Osteoblast (primary cell): ENCODE measurements around the gene ITGA6. TPM values are rescaled to one million over a fixed set of nuclear protein-coding genes. Genes with fewer than 3 reads are reported as not detected.

Source experiments
- DNase-seq: peaks from one replicate; pipeline ENCODE4 v3.0.0; 2011; ENCODE audit warnings: low spot score, mixed read lengths; ENCODE audit not compliant: insufficient read length; ENCODE audit errors: missing footprints
- H2AFZ ChIP-seq: 2 replicates; pipeline ENCODE4 v1.6.0; 2011; ENCODE audit warnings: mild to moderate bottlenecking, low read length
- H3K27ac ChIP-seq: 2 replicates; pipeline ENCODE4 v1.5.1; 2011; ENCODE audit warnings: mild to moderate bottlenecking, low read depth, low read length, moderate library complexity
- H3K27me3 ChIP-seq: 2 replicates; pipeline ENCODE4 v1.6.0; 2012; ENCODE audit warnings: mild to moderate bottlenecking, control low read depth, inconsistent platforms, low read length, moderate library complexity; ENCODE audit not compliant: insufficient read depth
- H3K36me3 ChIP-seq: 2 replicates; pipeline ENCODE4 v1.5.1; 2011; ENCODE audit warnings: mild to moderate bottlenecking, low read length, control low read depth, moderate library complexity; ENCODE audit not compliant: insufficient read depth
- H3K4me1 ChIP-seq: 2 replicates; pipeline ENCODE4 v1.5.1; 2011; ENCODE audit warnings: mild to moderate bottlenecking, low read length, control low read depth, moderate library complexity; ENCODE audit not compliant: insufficient read depth
- H3K4me2 ChIP-seq: 2 replicates; pipeline ENCODE4 v1.6.0; 2011; ENCODE audit warnings: mild to moderate bottlenecking, low read length; ENCODE audit not compliant: insufficient read depth
- H3K4me3 ChIP-seq: fragments of 200-600 bp; sonication (generic); 3 replicates; pipeline ENCODE4 v1.5.1; 2012; ENCODE audit warnings: mild to moderate bottlenecking, low read length, inconsistent platforms; ENCODE audit not compliant: insufficient read depth
- H3K79me2 ChIP-seq: 2 replicates; pipeline ENCODE4 v1.6.0; 2012; ENCODE audit warnings: mild to moderate bottlenecking, low read length, control low read depth, inconsistent platforms; ENCODE audit not compliant: insufficient read depth
- H3K9me3 ChIP-seq: 2 replicates; pipeline ENCODE4 v1.5.1; 2011; ENCODE audit warnings: low read depth, low read length, control low read depth
- H4K20me1 ChIP-seq: 2 replicates; pipeline ENCODE4 v1.6.0; 2012; ENCODE audit warnings: mild to moderate bottlenecking, low read length, control low read depth; ENCODE audit not compliant: insufficient read depth
- total RNA-seq: library from RNA; depleted of rRNA; stranded (reverse); fragments of >200 nt; gene quantifications from 2 replicates; pipeline ENCODE4 v1.2.3, GENCODE V29; 2012
- TF ChIP-seq, protein P1 (sequence below): IDR thresholded peaks from 2 replicates; pipeline ENCODE4 v1.5.1; 2011; ENCODE audit warnings: mild to moderate bottlenecking, low read depth, low read length, moderate library complexity; ENCODE audit errors: extremely low read depth

ITGA6 gene
- total RNA-seq, 1 donor = 9.0 TPM

DNA sequence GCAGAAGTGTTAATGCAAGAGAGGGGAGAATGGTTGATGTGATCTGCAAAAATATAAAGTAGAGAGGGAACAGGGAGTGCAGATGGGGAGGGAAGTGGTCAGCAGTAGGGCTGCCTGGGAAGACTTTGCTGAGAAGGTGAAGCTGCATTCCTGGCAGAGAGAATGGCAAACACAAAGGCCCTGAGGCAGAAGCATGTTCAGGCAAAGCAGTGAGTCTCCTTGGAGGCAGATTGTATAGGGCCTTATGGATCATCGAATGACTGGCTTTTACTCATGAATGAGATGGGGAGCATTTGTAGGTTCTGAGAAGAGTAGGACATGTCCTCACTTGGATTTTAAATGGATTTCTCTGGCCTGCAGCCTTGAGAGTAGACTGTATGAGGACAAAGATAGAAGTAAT lies 9.5 kb downstream of the ITGA6 start:
- Histone ChIP-seq H3K4me2 (no peak overlapping the region), H2AFZ (no peak overlapping the region), H3K4me1 (peaks cover 16% of the 10 kb centered on the region), H3K79me2 (no peaks in the 10 kb centered on the region), H3K36me3 (no peaks in the 10 kb centered on the region), H3K9me3 (no peaks in the 10 kb centered on the region), H3K4me3 (no peak overlapping the region), H4K20me1 (no peaks in the 10 kb centered on the region), H3K27ac (no peak overlapping the region), H3K27me3 (no peaks in the 10 kb centered on the region)
- DNase-seq = no peak
- TF ChIP-seq, protein P1, sequence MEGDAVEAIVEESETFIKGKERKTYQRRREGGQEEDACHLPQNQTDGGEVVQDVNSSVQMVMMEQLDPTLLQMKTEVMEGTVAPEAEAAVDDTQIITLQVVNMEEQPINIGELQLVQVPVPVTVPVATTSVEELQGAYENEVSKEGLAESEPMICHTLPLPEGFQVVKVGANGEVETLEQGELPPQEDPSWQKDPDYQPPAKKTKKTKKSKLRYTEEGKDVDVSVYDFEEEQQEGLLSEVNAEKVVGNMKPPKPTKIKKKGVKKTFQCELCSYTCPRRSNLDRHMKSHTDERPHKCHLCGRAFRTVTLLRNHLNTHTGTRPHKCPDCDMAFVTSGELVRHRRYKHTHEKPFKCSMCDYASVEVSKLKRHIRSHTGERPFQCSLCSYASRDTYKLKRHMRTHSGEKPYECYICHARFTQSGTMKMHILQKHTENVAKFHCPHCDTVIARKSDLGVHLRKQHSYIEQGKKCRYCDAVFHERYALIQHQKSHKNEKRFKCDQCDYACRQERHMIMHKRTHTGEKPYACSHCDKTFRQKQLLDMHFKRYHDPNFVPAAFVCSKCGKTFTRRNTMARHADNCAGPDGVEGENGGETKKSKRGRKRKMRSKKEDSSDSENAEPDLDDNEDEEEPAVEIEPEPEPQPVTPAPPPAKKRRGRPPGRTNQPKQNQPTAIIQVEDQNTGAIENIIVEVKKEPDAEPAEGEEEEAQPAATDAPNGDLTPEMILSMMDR = no peak

DNA sequence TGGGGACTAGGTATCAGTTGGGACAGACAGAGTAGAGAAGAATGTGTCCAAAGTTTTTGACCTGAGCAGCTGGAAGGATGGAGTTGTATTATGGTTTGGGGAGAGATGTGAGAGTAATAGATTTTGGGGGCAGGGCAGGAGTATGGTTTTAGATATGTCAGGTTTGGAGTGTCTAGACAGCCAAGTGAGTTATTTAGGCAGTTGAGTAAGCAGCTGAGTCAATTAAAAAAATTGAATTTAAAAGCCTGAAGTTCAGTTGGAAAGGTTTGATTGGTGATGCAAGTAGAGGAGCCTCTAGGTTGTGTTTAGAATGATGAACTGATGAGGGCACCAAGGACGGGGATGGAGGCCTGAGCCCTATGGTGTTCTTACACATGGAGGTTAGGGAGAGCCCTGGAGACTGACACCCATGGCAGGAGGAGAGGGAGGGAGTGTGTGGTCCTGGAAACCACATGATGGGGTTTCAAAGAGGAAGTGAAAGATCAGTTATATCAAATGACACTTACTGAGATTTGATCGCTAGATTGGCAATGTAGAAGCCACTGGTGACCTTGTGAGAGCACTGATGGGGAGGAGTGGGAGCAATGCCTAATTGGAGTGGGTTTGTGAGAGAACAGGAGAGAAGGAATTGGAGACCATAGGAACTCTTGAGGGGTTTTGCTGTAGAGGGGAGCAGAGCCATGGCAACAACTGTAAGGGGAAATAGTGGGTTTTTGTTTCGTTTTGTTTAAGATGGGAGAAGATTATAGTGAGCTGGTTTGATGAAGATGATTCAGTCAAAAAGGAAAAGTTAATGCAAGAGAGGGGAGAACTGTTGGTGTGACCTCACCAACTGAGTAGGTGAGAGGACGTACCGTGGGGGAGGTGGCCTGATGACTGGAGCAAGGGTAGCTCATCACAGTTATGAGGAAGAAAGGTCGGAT lies 10.3 kb downstream of the ITGA6 start:
- Histone ChIP-seq H3K36me3 (no peaks in the 10 kb centered on the region), H3K27me3 (no peaks in the 10 kb centered on the region), H3K4me3 (no peak overlapping the region), H2AFZ (no peak overlapping the region), H3K9me3 (no peaks in the 10 kb centered on the region), H3K4me1 (peaks cover 22% of the 10 kb centered on the region), H3K79me2 (no peaks in the 10 kb centered on the region), H4K20me1 (no peaks in the 10 kb centered on the region), H3K27ac (no peak overlapping the region), H3K4me2 (no peak overlapping the region)
- no peak for DNase-seq
- TF ChIP-seq, protein P1 = no peak

DNA sequence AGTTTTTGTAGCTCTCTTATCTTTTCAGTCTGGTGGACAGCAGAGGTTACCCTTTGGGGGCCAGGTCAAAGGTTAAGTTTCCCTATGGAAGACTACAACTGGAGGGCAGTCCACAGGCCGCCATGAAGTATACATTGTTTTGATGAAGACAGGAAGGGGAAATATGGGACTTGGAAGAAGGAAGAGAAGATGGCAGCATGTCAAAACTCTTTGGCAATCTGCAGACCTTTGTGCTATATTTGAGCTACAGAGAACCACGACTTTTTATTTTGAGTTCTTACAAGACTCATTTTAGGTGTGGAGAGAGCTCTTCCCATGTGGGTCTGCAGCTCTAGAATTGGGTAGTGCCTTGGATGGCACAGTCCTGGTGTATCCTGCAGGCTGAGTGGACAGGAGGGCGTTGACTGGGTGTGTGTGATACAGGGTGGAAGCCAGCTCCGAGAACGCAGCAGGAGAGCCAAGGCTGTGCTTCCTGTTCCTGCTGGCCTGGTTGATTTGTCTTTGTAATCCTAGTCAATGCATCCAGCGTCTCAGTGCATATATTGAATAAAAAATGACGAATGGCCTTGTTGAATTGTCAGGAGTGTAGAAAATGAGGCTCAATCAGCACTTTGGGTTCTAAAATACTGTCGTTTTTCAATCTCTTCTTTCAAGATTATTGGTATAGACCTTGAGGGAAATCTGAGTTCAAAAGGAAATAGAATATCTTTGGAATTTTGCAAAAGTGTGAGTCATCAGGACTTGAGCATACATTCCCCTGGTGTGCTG lies 11.5 kb downstream of the ITGA6 start:
- no peak overlapping the region for H3K27ac ChIP-seq

More for the DNA sequence above, 11.5 kb downstream of the ITGA6 start:
- Histone ChIP-seq H3K9me3 (no peaks in the 10 kb centered on the region), H3K27me3 (no peaks in the 10 kb centered on the region), H3K4me2 (peak overlapping the region; percentile 25), H4K20me1 (no peaks in the 10 kb centered on the region), H2AFZ (peak overlapping the region; percentile 67), H3K4me1 (peaks cover 22% of the 10 kb centered on the region), H3K36me3 (no peaks in the 10 kb centered on the region), H3K4me3 (no peak overlapping the region), H3K79me2 (no peaks in the 10 kb centered on the region)
- TF ChIP-seq, protein P1 = no peak
- peak; percentile 79 for DNase-seq
